Esophagus squamous epithelium (tissue), 4 donors: ENCODE data around the gene CCDC134.

ENCODE experiments used
- CTCF ChIP-seq, 6 experiments: fragments of 450-650 bp in 4 of 6; fragments of 200-600 bp in 2 of 6; sonication (generic) in 2 of 6; IDR thresholded peaks; one replicate each; pipeline ENCODE4 v1.5.1; 2016 to 2019; ENCODE audit warnings: antibody characterized with exemption in 6 of 6, mild to moderate bottlenecking in 4 of 6, moderate library complexity in 4 of 6
- POLR2A ChIP-seq, 4 donors: fragments of 450-650 bp; IDR thresholded peaks; one replicate each; pipeline ENCODE4 v1.6.1; 2017; ENCODE audit warnings: antibody characterized with exemption in 4 of 4, mild to moderate bottlenecking in 4 of 4, moderate library complexity in 3 of 4

DNA sequence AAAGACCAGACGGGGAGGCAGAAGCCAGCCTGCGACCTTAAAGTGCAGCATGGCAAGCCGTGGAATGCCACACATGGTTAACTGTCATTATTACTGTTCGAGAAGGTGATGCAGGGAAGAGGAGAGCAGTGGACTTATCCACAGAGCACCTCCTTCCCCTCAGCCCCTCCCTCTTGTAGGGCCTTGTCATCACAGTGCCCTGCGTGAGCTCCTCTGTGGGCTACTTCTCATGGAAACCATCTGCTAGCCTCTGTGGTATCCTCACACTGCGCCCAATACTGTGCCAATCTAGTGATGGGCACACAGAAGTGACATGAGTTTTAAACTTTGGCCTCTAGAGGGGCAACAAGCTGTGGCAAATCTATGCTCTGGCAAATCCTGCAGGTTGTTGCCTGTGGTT is 18.2 kb upstream of the CCDC134 start:
- no peak for TF ChIP-seq CTCF (IDR thresholded peaks at IDR 0.05)
- no peak for TF ChIP-seq POLR2A (IDR thresholded peaks at IDR 0.05)
